Measurements from ENCODE around the gene TEX35.
"Not testable (repeated sequence)": the region's sequence is repeated elsewhere in the genome, so short reads cannot be mapped to it uniquely, and the experiment has no call there.

Gene TEX35

GRCh38 chr1:178551307-178551706, 38.4 kb downstream of the TEX35 start:
- Histone ChIP-seq H3K4me2 (ENCODE audit: low read length, poor library complexity, severe bottlenecking) (no peak overlapping the region), H3K9ac (ENCODE audit: low read length) (no peak overlapping the region), H3K14ac (ENCODE audit: low read length in 2 of 2) (no peak overlapping the region), H3K4me1 (ENCODE audit: control insufficient read depth, insufficient read depth, low read depth, low read length) (no peaks in the 10 kb centered on the region), H3K79me1 (replicated peaks; ENCODE audit: low read length, poor library complexity, severe bottlenecking) (peaks cover 9% of the 10 kb centered on the region), H4K8ac (ENCODE audit: low read length) (peak overlapping the region; percentile 25), H2BK15ac (ENCODE audit: low read depth, poor library complexity, severe bottlenecking) (no peak overlapping the region), H3K4me3 (ENCODE audit: insufficient read depth in 1 of 2, low read depth in 1 of 2, low read length in 2 of 2) (no peak overlapping the region), H3K27me3 (ENCODE audit: control insufficient read depth in 1 of 2, insufficient read depth in 1 of 2, low read length in 2 of 2) (no peaks in the 10 kb centered on the region), H3K36me3 (ENCODE audit: control insufficient read depth in 1 of 2, insufficient read depth in 2 of 2, low read depth in 1 of 2, low read length in 2 of 2) (peaks cover 10 to 52% of the 10 kb centered on the region in 2 experiments), H3K9me3 (ENCODE audit: control insufficient read depth, low read length) (no peaks in the 10 kb centered on the region), H2AK5ac (ENCODE audit: low read length, severe bottlenecking) (no peak overlapping the region), H2AFZ (ENCODE audit: low read depth, low read length) (no peak overlapping the region), H2BK120ac (ENCODE audit: low read depth, low read length) (no peak overlapping the region), H2BK5ac (ENCODE audit: low read depth, low read length, poor library complexity, severe bottlenecking) (no peak overlapping the region), H3K27ac (ENCODE audit: low read length, poor library complexity, severe bottlenecking) (no peak overlapping the region), H3K18ac (ENCODE audit: low read depth in 1 of 2, low read length in 2 of 2) (no peak overlapping the region), H2BK12ac (ENCODE audit: low read length in 2 of 2) (no peak overlapping the region), H3K23ac (ENCODE audit: low read length in 2 of 2) (no peak overlapping the region), H4K91ac (ENCODE audit: low read length) (no peak overlapping the region), H3K4ac (ENCODE audit: low read depth in 1 of 2, low read length in 2 of 2) (no peak overlapping the region)
- 85% methylated on average over 3 of the region's 3 CpGs for WGBS
- DNase-seq = no peak

- no peak for DNase-seq
- no peak overlapping the region for H3K27ac ChIP-seq (ENCODE audit: low read length, poor library complexity, severe bottlenecking)
- no peak overlapping the region for H2AFZ ChIP-seq (ENCODE audit: low read depth, low read length)
- no peak overlapping the region for H3K23ac ChIP-seq (ENCODE audit: low read length in 2 of 2)
- H3K9me3 ChIP-seq (ENCODE audit: control insufficient read depth, low read length) = no peaks in the 10 kb centered on the region
- H2BK120ac ChIP-seq (ENCODE audit: low read depth, low read length) = no peak overlapping the region
- H2BK15ac ChIP-seq (ENCODE audit: low read depth, poor library complexity, severe bottlenecking) = no peak overlapping the region
- no peak overlapping the region for H2AK5ac ChIP-seq (ENCODE audit: low read length, severe bottlenecking)
- H3K4me3 ChIP-seq (ENCODE audit: insufficient read depth in 1 of 2, low read depth in 1 of 2, low read length in 2 of 2) = no peak overlapping the region
- no peak overlapping the region for H4K91ac ChIP-seq (ENCODE audit: low read length)
- peaks cover 8% of the 10 kb centered on the region for H3K79me1 ChIP-seq (replicated peaks; ENCODE audit: low read length, poor library complexity, severe bottlenecking)
- H3K4ac ChIP-seq (ENCODE audit: low read depth in 1 of 2, low read length in 2 of 2) = no peak overlapping the region
- no peak overlapping the region for H2BK12ac ChIP-seq (ENCODE audit: low read length in 2 of 2)
- H3K9ac ChIP-seq (ENCODE audit: low read length) = no peak overlapping the region
- no peak overlapping the region for H2BK5ac ChIP-seq (ENCODE audit: low read depth, low read length, poor library complexity, severe bottlenecking)
- H3K4me2 ChIP-seq (ENCODE audit: low read length, poor library complexity, severe bottlenecking) = no peak overlapping the region
- no peaks in the 10 kb centered on the region for H3K4me1 ChIP-seq (ENCODE audit: control insufficient read depth, insufficient read depth, low read depth, low read length)
- H4K8ac ChIP-seq (ENCODE audit: low read length) = no peak overlapping the region
- H3K27me3 ChIP-seq (ENCODE audit: control insufficient read depth in 1 of 2, insufficient read depth in 1 of 2, low read length in 2 of 2) = no peaks in the 10 kb centered on the region
- H3K18ac ChIP-seq (ENCODE audit: low read depth in 1 of 2, low read length in 2 of 2) = no peak overlapping the region
- H3K36me3 ChIP-seq (ENCODE audit: control insufficient read depth in 1 of 2, insufficient read depth in 2 of 2, low read depth in 1 of 2, low read length in 2 of 2) = peaks cover 10 to 49% of the 10 kb centered on the region in 2 experiments
- 100% methylated on average over 1 of the region's 3 CpGs for WGBS
- no peak overlapping the region for H3K14ac ChIP-seq (ENCODE audit: low read length in 2 of 2)
Measured at GRCh38 chr1:178551940-178552339, 39.0 kb downstream of the TEX35 start.

GRCh38 chr1:178552856-178553255, 39.9 kb downstream of the TEX35 start:
- Histone ChIP-seq H3K14ac (ENCODE audit: low read length in 2 of 2) (no peak overlapping the region), H2BK5ac (ENCODE audit: low read depth, low read length, poor library complexity, severe bottlenecking) (no peak overlapping the region), H3K4ac (ENCODE audit: low read depth in 1 of 2, low read length in 2 of 2) (no peak overlapping the region), H2AFZ (ENCODE audit: low read depth, low read length) (no peak overlapping the region), H2BK12ac (ENCODE audit: low read length in 2 of 2) (no peak overlapping the region), H4K91ac (ENCODE audit: low read length) (no peak overlapping the region), H2BK120ac (ENCODE audit: low read depth, low read length) (no peak overlapping the region), H3K9ac (ENCODE audit: low read length) (no peak overlapping the region), H2AK5ac (ENCODE audit: low read length, severe bottlenecking) (no peak overlapping the region), H3K27me3 (ENCODE audit: control insufficient read depth in 1 of 2, insufficient read depth in 1 of 2, low read length in 2 of 2) (no peaks in the 10 kb centered on the region), H3K4me3 (ENCODE audit: insufficient read depth in 1 of 2, low read depth in 1 of 2, low read length in 2 of 2) (no peak overlapping the region), H3K79me1 (replicated peaks; ENCODE audit: low read length, poor library complexity, severe bottlenecking) (peaks cover 5% of the 10 kb centered on the region), H3K27ac (ENCODE audit: low read length, poor library complexity, severe bottlenecking) (no peak overlapping the region), H2BK15ac (ENCODE audit: low read depth, poor library complexity, severe bottlenecking) (no peak overlapping the region), H3K36me3 (ENCODE audit: control insufficient read depth in 1 of 2, insufficient read depth in 2 of 2, low read depth in 1 of 2, low read length in 2 of 2) (peaks cover 9 to 43% of the 10 kb centered on the region in 2 experiments), H3K4me2 (ENCODE audit: low read length, poor library complexity, severe bottlenecking) (no peak overlapping the region), H3K23ac (ENCODE audit: low read length in 2 of 2) (no peak overlapping the region), H4K8ac (ENCODE audit: low read length) (no peak overlapping the region), H3K4me1 (ENCODE audit: control insufficient read depth, insufficient read depth, low read depth, low read length) (no peaks in the 10 kb centered on the region), H3K9me3 (ENCODE audit: control insufficient read depth, low read length) (no peaks in the 10 kb centered on the region), H3K18ac (ENCODE audit: low read depth in 1 of 2, low read length in 2 of 2) (no peak overlapping the region)
- WGBS = 97% methylated on average over 3 of the region's 3 CpGs
- DNase-seq = no peak

- not testable (repeated sequence) for H2BK12ac ChIP-seq (ENCODE audit: low read length in 2 of 2); H3K14ac ChIP-seq (ENCODE audit: low read length in 2 of 2); H3K4ac ChIP-seq (ENCODE audit: low read depth in 1 of 2, low read length in 2 of 2); H3K27me3 ChIP-seq (ENCODE audit: control insufficient read depth in 1 of 2, insufficient read depth in 1 of 2, low read length in 2 of 2); H3K4me3 ChIP-seq (ENCODE audit: insufficient read depth in 1 of 2, low read depth in 1 of 2, low read length in 2 of 2); H3K79me1 ChIP-seq (replicated peaks; ENCODE audit: low read length, poor library complexity, severe bottlenecking); H4K8ac ChIP-seq (ENCODE audit: low read length); H2BK120ac ChIP-seq (ENCODE audit: low read depth, low read length); H2AK5ac ChIP-seq (ENCODE audit: low read length, severe bottlenecking); H3K9me3 ChIP-seq (ENCODE audit: control insufficient read depth, low read length); H3K18ac ChIP-seq (ENCODE audit: low read depth in 1 of 2, low read length in 2 of 2); H3K9ac ChIP-seq (ENCODE audit: low read length); H2AFZ ChIP-seq (ENCODE audit: low read depth, low read length); H3K4me1 ChIP-seq (ENCODE audit: control insufficient read depth, insufficient read depth, low read depth, low read length); H3K27ac ChIP-seq (ENCODE audit: low read length, poor library complexity, severe bottlenecking); H3K4me2 ChIP-seq (ENCODE audit: low read length, poor library complexity, severe bottlenecking); H3K23ac ChIP-seq (ENCODE audit: low read length in 2 of 2); H2BK5ac ChIP-seq (ENCODE audit: low read depth, low read length, poor library complexity, severe bottlenecking); DNase-seq; H2BK15ac ChIP-seq (ENCODE audit: low read depth, poor library complexity, severe bottlenecking); H4K91ac ChIP-seq (ENCODE audit: low read length)
- H3K36me3 ChIP-seq (ENCODE audit: control insufficient read depth in 1 of 2, insufficient read depth in 2 of 2, low read depth in 1 of 2, low read length in 2 of 2) = peaks cover 5 to 29% of the 10 kb centered on the region in 2 experiments
- 93% methylated on average over 4 of the region's 5 CpGs for WGBS
Measured at GRCh38 chr1:178554351-178554750, 41.4 kb downstream of the TEX35 start.
